ENCODE data around the gene MORN2.

DNA sequence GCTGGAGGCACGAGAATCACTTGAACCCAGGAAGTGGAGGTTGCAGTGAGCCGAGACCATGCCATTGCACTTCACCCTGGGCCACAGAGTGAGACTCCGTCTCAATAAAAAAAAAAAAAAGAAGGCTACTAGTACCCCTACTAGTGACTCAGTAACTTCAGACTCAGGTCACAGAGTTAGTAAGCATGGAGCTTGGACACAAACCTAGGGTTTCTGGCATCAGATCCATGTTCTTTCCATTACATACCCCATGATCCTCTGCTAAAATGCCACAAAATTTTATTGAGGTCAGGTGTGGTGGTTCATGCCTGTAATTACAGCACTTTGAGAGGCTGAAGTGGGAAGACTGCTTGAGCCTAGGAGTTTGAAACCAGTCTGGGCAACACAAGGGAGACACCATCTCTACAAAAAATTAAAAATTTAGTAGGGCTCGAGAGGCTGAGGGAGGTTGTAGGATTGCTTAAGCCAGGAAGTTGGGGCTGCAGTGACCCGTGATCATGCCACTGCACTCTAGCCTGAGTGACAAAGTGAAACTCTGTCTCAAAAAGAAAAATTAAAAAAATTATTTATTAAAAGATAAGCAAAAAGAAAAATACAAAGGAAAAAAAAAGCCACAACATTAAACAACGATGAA lies 45.1 kb upstream of the MORN2 start:
- TF ChIP-seq, protein P1, sequence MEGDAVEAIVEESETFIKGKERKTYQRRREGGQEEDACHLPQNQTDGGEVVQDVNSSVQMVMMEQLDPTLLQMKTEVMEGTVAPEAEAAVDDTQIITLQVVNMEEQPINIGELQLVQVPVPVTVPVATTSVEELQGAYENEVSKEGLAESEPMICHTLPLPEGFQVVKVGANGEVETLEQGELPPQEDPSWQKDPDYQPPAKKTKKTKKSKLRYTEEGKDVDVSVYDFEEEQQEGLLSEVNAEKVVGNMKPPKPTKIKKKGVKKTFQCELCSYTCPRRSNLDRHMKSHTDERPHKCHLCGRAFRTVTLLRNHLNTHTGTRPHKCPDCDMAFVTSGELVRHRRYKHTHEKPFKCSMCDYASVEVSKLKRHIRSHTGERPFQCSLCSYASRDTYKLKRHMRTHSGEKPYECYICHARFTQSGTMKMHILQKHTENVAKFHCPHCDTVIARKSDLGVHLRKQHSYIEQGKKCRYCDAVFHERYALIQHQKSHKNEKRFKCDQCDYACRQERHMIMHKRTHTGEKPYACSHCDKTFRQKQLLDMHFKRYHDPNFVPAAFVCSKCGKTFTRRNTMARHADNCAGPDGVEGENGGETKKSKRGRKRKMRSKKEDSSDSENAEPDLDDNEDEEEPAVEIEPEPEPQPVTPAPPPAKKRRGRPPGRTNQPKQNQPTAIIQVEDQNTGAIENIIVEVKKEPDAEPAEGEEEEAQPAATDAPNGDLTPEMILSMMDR (IDR thresholded peaks at IDR 0.05): no peak
- TF ChIP-seq POLR2A (IDR thresholded peaks at IDR 0.05): no peak
